ENCODE results near the gene ZC3H12C.

Gene ZC3H12C

DNA sequence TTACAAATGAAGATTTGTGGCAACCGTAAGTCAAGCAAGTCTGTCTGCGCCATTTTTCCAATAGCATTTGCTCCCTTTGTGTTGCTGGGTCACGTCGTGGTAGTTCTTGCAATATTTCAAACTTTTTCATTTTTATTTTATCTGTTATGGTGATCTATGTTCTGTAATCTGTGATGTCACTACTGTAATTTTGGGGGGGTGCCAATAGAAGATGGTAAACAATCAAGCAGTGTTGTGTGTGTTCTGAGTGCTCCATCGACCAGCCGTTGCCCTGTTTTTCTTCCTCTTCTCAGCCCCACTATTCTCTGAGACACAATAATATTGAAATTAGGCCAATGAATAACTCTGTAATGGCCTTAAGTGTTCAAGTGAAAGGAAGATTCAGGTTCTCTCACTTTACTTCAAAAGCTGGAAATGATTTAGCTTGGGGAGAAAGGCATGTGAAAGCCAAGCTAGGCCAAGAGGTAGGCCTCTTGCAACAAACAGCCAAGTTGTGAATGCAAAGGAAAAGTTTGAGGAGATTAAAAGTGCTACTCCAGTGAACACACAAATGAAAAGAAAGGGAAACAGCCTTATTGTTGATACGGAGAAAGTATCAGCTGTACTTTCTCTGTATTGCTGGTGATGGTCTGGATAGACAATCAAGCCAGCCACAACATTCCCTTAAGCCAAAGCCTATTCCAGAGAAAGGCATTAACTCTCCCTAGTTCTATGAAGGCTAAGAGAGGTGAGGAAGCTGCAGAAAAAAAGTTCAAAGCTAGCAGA, 7.5 kb downstream of the ZC3H12C start:
- DNase-seq = no peak

- no peak for DNase-seq
These were observed 13.6 kb downstream of the ZC3H12C start for GRCh38 chr11:110106713-110107274.

DNA sequence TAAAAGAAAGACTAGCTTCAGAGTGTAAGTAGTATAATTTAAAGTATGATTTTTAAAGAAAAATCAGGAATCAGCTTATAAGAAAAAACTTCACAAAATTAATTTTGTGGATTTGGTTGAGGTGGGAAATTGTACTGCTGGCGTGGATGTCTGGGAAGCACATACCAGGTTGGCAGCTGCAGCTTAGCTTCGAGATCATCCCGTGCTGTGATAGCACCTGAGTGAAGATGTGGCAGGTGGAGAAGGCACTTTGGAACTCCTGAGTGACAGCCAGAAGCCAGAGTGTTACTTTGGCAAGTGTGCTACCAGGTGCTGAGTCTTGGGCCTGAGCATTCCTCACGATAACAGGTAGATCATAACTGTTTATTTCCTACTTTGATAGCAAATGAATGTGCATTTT, 17.7 kb downstream of the ZC3H12C start:
- DNase-seq = no peak

GRCh38 chr11:110112457-110112856, 19.3 kb downstream of the ZC3H12C start:
- no peak for DNase-seq

- DNase-seq = no peak
These were observed 20.3 kb downstream of the ZC3H12C start for GRCh38 chr11:110113505-110113904.

- DNase-seq = no peak
These were observed 20.8 kb downstream of the ZC3H12C start for GRCh38 chr11:110113973-110114372.

DNA sequence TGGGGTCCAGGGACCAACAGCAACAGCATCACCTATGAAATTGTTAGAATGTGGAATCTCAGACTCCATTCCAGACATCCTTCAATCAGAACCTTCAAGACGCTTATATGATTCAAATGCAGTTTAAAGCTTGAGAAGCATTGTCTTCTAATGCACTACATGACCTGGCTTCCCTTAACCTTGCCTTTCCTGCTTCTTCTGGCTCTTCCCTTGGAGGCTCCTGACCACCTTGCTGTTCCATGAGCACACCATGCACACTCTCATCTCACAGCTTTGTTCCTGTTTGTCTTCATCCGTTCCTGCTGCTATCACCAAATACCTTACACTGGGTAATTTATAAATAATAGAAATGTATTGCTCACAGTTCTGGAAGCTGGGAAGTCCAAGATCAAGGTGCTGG, 26.1 kb downstream of the ZC3H12C start:
- DNase-seq = no peak

- no peak for DNase-seq
These were observed 28.0 kb downstream of the ZC3H12C start for GRCh38 chr11:110121204-110121603.

- no peak for DNase-seq
These were observed 29.8 kb downstream of the ZC3H12C start for GRCh38 chr11:110123003-110123402.

DNA sequence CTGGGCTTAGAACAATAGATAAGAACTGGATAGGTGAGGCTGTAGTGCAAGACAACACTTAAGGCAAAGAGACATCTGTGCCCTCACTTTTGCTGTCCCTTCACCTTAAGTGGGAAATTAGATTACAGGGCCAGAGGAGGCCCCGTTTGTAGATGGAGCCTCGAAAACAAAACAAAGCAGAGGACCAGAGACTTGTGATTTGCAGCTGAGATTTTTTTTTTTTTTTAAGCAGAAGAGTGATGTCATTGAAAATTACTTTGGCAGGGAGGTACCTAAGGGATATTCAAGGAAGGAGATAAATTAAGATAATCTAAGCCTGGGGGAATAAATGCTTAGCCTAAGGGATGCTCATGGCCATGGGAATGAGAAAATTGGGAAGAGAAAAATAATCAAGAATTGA, 31.4 kb downstream of the ZC3H12C start:
- DNase-seq = no peak

GRCh38 chr11:110125632-110126031, 32.4 kb downstream of the ZC3H12C start:
- no peak for DNase-seq

- DNase-seq = no peak
These were observed 33.7 kb downstream of the ZC3H12C start for GRCh38 chr11:110126936-110127335.

- DNase-seq = no peak
These were observed 35.0 kb downstream of the ZC3H12C start for GRCh38 chr11:110128161-110128560.

DNA sequence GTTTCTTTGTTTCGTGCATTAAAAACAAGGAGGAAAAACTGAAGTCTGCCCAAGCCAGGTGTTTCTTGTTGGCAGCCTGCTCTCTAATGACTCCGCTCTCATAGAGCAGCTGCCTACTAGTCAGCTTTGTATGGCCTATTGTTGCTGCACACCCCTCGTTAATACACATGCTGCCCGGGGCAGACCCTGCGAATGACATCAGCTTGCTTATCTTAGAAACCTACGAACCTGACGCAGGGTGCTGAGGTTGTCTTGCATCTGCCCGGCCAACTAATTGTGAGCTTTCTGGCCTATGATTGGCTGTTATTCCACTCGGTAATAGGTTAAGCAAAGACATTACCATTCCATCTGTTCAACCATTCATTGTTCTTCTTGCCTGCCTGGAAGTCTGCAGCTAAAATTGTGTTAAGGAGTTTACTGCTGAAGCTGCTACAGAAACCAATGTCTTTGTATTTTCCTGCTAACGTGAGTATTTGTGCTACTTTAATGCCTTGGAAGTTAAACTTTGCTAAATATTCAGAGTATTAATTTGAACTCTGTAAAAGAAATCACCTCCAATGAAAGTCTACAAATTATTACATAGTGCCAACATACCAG, 37.5 kb downstream of the ZC3H12C start:
- DNase-seq = no peak

- no peak for DNase-seq
These were observed 38.4 kb downstream of the ZC3H12C start for GRCh38 chr11:110131386-110132123.

DNA sequence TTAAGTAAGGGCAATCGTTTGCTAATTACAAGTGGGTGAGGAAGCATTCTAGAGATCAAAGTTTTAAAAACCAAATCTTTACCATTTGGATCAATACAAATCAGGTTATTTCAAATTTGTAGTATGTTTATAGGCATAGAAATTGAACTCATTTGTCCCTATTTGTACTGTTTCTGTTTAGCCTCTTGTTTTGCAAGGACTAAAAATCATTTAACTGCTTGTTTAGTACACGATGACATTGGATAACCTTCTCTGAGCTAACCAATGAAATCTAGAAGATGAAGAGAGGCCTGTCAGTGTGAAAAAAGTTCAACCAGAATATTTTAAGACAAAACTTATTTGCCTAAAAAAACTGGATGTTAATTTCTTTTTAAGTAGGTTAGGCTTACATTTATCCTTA, 40.0 kb downstream of the ZC3H12C start:
- DNase-seq = no peak

DNA sequence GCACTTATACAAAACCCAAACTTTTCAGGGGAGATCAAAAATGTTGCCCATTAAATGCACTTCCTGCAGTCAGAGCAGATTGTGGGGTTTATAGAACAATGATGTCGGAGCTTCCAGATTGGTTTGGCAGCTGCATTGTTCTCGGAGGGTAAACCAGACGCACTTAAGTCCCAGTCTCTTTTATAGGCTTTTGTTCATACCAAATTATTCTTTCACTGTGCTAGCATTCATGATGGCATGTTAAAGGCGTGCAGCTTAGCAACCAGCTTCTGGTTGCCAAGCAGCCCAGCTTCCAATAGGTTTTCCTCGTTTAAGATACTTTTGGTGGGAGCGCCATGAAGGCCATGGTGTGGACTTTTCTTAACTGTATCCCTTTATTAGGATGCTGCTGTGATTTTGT, 40.9 kb downstream of the ZC3H12C start:
- no peak for DNase-seq

DNA sequence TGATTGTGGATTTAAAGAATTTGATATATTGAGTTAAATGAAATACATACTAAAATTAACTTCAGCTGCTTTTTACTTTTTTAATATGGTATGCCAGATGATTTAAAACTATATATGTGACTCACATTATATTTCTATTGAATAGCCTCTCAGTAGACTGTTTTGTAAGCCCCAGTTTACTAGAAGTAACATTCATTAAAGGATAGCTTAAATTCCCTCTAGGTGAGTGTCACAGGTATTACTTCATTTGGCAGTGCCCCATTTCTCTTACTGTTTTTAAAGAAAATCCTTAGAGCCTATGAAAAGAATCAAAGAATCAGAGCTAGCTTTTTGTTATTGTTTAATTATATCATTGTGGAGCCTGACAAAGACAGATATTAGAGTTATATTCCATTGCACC, 48.6 kb downstream of the ZC3H12C start:
- no peak for DNase-seq

GRCh38 chr11:110147962-110148709, 54.9 kb downstream of the ZC3H12C start:
- no peak for DNase-seq

DNA sequence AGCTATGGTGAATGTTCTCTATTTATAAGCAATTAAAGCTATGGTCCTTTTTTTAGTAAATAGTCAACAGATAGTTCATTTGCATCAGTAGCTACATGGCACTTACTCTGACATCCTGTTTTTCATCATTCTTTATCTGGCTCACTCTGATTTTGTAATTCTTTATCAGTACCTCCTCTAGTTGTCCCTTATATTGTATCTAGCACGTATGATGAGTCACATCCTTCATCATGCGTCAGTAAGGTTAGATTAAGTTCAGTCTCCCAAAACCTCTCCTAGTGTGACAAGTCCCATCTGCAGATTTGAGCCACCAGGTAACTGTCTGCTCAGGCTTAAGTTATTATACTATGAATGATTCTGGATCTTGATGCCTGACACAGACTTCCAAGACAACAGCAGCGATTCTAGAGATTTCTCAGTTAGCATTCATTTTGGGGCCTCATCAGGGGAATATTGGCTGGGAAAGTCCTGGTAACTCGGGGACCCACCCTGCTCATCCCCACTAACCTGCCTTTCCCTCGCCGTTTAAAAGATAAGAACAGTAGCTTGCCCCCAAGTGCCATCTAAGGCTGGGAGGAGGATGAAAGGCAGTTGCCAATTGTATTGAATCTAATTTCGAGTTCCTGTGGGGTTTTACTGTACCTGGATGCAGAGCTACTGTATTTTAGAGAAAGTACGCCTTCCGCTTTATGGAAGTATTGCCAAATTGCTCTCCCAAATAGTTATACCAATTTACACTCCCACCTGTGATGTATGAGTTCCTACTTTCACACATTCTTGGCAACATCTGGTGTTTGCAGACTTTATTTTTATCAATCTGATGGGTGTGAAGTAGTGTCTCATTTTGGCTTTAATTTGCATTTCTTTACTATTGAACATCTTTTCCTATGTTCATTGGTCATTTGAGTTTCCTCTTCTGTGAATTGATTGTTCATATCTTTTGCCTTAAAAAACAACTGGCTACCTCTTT, 55.9 kb downstream of the ZC3H12C start:
- no peak for DNase-seq

DNA sequence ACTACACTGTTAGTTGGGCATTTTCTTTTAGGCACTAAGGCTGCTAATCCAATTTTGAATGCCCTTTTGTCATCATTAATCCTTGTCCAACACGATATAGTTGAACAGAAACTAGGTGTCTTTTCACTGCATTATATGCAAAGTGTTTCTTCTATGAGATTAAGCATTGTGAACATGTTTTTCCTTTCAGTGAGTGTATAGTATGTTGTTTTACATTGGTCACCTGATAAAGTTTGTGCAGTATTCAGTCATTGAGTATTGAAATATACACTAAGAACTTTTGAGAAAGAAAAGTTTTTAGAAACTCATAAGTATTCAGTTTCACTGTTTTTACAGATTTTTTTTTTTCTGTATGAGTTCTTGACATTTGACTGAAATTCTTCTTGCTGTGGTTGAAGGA, 59.0 kb downstream of the ZC3H12C start:
- no peak for DNase-seq

DNA sequence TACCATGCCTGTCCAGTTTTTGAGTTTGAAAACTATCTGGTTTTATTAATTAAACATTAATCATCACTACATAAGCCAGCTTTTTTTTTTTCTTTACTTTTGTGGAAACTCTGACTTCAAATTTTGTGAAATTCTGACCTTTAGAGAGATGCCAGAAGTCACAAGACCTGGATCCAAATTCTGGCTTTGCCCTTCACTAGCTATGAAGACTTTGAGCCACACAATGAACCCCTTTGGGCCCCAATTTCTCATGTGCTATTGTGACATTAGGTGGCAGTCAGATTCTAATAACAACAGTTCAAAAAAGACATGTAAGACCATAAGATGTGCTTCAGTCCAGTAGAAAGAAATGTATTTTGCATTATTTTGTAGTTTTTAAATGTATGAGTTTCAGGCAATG, 60.3 kb downstream of the ZC3H12C start:
- no peak for DNase-seq

All from stimulated activated CD4-positive, alpha-beta T cell treated with anti-CD3 and anti-CD28 coated beads, Interleukin-4, amount 100 ng/mL, for 4 hours (primary cell).